Measurements from ENCODE around the gene PIK3CA.
A peak's percentile ranks its signal among the peaks of the same experiment; 100 is the strongest.
"Not testable (repeated sequence)": the region's sequence is repeated elsewhere in the genome, so short reads cannot be mapped to it uniquely, and the experiment has no call there.

PIK3CA gene

DNA sequence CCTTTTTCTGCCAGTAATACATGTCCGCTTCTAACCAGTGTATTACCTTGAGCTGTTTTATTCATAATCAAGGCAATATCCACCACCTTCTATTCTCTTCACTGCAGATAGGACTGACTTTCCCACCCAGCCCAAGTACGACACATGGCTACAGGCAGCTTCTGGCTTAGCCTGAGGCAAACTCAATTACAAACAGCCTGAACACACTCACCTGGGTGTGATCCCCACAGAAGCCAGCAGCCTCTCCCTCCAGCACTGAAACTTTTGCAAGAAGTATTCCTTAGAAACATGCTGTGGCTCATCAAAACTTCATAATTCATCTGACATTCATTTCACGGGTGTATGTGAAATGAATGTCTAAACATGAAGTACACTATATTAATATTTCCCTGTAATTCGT, 116.3 kb downstream of the PIK3CA start:
- DNase-seq (ENCODE audit: low read depth): no peak

- DNase-seq (ENCODE audit: low read depth): no peak
These were observed 116.9 kb downstream of the PIK3CA start for GRCh38 chr3:179265092-179265491.

DNA sequence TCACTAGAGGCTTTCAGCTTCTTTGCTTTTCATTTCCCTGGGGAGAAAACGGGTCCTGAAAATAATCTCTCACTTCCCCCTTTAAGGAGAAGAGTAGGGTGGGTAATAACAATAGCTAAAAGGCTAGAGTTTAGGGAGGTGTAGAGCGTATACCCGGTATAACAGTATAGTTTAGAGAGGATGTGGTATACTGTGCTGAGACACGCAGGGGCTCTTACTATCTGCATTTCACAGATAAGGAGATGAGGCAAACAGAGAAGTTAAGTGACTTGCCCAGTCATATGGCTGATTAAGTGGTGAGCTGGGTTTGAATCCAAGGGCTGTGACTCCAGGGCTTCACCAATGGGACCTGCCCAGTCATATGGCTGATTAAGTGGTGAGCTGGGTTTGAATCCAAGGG, 117.7 kb downstream of the PIK3CA start:
- no peak for DNase-seq (ENCODE audit: low read depth)

DNA sequence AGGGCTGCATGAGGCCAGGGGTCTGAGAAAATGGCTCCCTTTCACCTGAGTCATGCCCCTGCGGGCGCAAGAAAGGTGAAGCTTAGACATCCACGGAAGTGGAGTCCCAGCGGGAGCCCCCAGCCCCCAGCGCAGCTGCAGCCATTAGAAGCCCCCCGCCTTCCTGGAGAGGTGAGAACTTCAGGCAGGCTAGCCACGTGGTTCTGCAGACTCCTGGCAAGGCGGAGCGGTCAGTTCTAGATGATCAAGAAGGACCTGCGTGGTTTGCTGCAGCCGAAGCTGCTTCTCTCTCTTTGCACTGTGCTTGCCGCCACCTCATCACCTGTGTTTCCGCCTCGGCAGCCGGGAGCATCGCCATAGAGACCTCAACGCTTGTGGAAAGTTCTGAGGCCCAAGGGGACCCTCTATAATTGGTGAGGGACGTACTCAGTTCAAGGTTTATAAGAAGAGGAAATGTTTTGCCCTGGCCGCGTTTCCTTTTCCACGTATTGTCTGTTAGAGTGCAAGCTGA, 118.6 kb downstream of the PIK3CA start:
- no peak for DNase-seq (ENCODE audit: low read depth)

DNA sequence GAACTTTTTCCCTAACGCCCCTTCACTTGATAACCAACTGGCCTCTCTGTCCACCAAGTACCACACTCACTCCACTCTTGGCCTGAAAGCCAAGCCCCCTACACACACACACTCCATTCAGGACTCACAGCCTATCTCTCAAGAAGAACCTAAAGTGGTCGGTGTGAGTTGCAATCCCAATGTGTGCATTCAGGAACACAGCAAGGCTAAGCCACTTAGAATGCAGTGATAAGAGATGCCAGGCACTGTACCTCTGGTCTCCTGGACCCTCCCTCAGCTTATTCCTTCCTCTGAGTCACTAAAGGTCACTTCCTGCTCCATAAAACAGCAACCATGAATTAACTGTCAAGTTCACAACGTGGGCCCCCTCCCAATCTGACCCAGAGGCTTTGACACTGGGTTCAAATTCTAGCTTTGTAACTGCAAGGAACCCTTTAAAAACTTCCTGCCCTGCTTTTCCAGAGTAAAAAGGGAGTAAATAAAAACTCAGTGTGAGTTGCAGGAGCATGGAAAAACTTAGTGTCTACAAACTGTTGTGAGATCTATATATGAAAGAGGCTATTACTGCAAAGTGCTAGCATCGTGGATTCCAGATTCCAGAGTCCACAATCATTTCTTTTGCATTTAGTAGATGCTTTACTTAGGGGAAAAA, 120.4 kb downstream of the PIK3CA start:
- DNase-seq (ENCODE audit: low read depth): no peak

GRCh38 chr3:179269152-179269707, 121.1 kb downstream of the PIK3CA start:
- no peak for DNase-seq (ENCODE audit: low read depth)

- peak; percentile 33 for DNase-seq (ENCODE audit: low read depth)
These were observed 124.2 kb downstream of the PIK3CA start for GRCh38 chr3:179272385-179272784.

- DNase-seq (ENCODE audit: low read depth): not testable (repeated sequence)
These were observed 126.3 kb downstream of the PIK3CA start for GRCh38 chr3:179274434-179274833.

DNA sequence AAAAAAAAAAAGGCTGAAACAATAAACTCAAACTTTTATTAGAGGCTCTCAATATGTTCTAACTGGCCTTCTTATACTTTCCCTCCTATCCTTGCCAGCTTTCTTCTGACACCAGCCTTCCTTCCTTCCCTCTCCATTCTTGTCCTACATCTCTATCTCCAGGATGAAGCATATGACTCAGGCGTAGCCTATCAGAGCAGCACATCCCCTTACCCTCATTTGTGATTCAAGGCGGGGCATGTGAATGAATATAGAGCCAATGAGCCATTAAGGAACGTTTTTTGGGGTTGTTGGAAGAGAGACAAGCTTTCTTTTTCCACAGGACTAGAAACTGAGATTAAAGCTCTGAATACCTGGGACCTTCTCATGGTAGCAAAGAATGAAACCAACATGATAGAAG, 127.8 kb downstream of the PIK3CA start:
- DNase-seq (ENCODE audit: low read depth): no peak

- DNase-seq (ENCODE audit: low read depth): no peak
These were observed 128.6 kb downstream of the PIK3CA start for GRCh38 chr3:179276743-179277142.

DNA sequence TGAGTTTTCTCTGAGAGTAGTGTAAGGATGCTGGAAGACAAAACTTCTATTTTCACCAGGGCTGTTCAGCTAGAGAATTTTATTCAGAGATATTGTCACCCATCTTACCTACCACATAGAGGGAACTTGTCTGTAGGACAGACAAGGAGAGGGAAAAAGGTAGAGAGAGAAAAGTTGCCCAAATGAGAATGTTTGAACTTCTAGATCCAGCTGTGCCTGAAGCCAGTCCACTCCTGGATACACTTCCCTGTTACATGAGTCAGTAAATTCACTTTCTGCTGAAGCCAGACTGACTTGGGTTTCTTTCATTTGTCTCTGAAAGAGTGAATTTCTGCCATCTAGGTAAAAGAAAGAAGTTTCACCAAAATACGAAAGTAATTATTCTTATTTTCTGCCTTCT, 130.0 kb downstream of the PIK3CA start:
- no peak for DNase-seq (ENCODE audit: low read depth)

GRCh38 chr3:179278932-179279693, 131.0 kb downstream of the PIK3CA start:
- no peak for DNase-seq (ENCODE audit: low read depth)

DNA sequence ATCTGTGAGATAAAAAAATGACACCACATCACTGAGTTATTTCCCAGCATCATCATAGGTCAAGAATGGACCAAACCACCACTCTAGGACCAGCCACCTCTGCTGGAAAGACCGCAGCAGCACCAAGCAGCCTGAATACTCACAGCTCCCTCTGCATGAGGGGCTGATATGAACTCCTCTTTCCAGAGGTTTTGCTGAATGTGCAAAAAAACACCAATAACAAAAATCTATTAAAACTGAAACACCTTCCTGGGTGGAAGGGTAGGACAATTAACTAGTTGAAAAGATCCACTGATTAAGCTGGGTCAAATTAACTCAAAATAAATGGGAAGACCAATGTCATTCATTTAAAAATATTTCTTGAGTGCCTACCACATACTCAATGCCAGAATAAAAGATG, 131.7 kb downstream of the PIK3CA start:
- peak; percentile 17 for DNase-seq (ENCODE audit: low read depth)

DNA sequence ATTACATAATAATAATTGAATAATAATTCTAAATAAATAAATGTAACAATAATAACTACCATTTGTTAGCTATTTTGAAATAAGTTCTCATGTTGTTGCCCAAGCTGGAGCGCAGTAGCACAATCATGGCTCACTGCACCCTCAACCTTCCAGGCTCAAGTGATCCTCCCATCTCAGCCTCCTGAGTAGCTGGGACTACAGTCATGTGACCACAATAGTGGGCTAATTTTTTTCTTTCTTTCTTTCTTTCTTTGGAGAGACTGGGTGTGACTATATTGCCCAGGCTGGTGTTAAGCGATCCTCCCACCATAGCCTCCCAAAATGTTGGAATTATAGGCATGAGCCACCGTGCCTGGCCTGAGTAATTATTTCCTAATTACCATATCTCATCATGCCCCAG, 133.7 kb downstream of the PIK3CA start:
- no peak for DNase-seq (ENCODE audit: low read depth)

DNA sequence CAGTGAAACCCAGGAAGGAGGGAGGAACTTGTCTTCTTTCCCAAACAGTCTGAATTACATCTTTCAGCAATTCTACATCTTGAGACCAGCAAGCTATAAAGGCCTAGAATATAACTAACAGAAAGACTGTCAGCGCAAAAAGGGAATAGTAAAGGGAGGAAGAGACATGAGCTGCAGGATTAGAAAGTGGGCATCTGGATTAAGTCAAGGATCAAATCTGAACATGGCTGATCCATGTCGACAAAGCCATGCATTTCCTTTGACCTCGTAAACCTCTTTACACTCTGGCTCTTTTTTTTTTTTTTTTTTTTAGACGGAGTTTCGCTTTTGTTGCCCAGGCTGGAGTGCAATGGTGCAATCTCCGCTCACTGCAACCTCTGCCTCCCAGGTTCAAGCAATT, 138.2 kb downstream of the PIK3CA start:
- no peak for DNase-seq (ENCODE audit: low read depth)

GRCh38 chr3:179288845-179289244, 140.7 kb downstream of the PIK3CA start:
- DNase-seq (ENCODE audit: low read depth): no peak

GRCh38 chr3:179289295-179289694, 141.1 kb downstream of the PIK3CA start:
- DNase-seq (ENCODE audit: low read depth): no peak
